RWPE1 (cell line): ENCODE data around the gene RAB11FIP4.

Source experiments
- CTCF ChIA-PET: fragments of 350-600 bp; sonication (Branson Sonifier 250); formaldehyde crosslinking; extraction: SDS; loops from one replicate; lab custom pipeline; 2021; lab: Yijun Ruan, JAX
- POLR2A ChIA-PET: fragments of 400-600 bp; formaldehyde crosslinking; extraction: SDS; loops from one replicate; lab custom pipeline; 2020; ENCODE audit warnings: antibody characterized with exemption; ENCODE audit not compliant: low non-redundant PET; lab: Yijun Ruan, JAX
- DNase-seq: peaks from one replicate; pipeline ENCODE4 v3.0.0; 2012; ENCODE audit warnings: low spot score
- H3K27ac ChIP-seq: fragments of 450-650 bp; 2 replicates; pipeline ENCODE4 v1.5.1; 2017
- CTCF ChIP-seq: fragments of 450-650 bp; conservative IDR thresholded peaks from 2 replicates; pipeline ENCODE4 v1.5.1; 2017; ENCODE audit warnings: low read depth, mild to moderate bottlenecking

Gene RAB11FIP4

GRCh38 chr17:31549525-31550388, 158.3 kb downstream of the RAB11FIP4 start:
- ChIA-PET POLR2A (no interaction called here), CTCF (interaction anchor here (0.6 to 1.6 kb wide), 3 partner anchors 9 to 293 kb away, joined by 3 to 5 read pairs (median 3); no protein-coding TSS in a partner anchor)
- DNase-seq = peak; percentile 92
- peak overlapping the region; percentile 90 for H3K27ac ChIP-seq
- no peak for TF ChIP-seq CTCF

GRCh38 chr17:31550389-31551056, 159.0 kb downstream of the RAB11FIP4 start:
- no peak for DNase-seq
- CTCF ChIA-PET = interaction anchor here (0.6 to 1.6 kb wide), 2 partner anchors 8 to 56 kb away, joined by 5 read pairs; no protein-coding TSS in a partner anchor
- H3K27ac ChIP-seq = peak overlapping the region; percentile 90
- no peak for TF ChIP-seq CTCF
- POLR2A ChIA-PET = no interaction called here

- no peak overlapping the region for H3K27ac ChIP-seq
- CTCF ChIA-PET = interaction anchor here (0.6 to 2.9 kb wide), 2 partner anchors 88 to 290 kb away, joined by 5 to 12 read pairs; no protein-coding TSS in a partner anchor
- DNase-seq = no peak
- POLR2A ChIA-PET = no interaction called here
- no peak for TF ChIP-seq CTCF
Observed at GRCh38 chr17:31552568-31552967, 161.1 kb downstream of the RAB11FIP4 start.

- no peak for DNase-seq
- POLR2A ChIA-PET = no interaction called here
- CTCF ChIA-PET = interaction anchor here (2.9 kb wide), 1 partner anchor 289 kb away, joined by 12 read pairs; no protein-coding TSS in a partner anchor
- no peak overlapping the region for H3K27ac ChIP-seq
- TF ChIP-seq CTCF = no peak
Observed at GRCh38 chr17:31553506-31553905, 162.0 kb downstream of the RAB11FIP4 start.

- ChIA-PET POLR2A (no interaction called here), CTCF (interaction anchor here (2.9 kb wide), 1 partner anchor 288 kb away, joined by 12 read pairs; no protein-coding TSS in a partner anchor)
- TF ChIP-seq CTCF = no peak
Observed at GRCh38 chr17:31554930-31555329, 163.5 kb downstream of the RAB11FIP4 start.

More at GRCh38 chr17:31554930-31555329, 163.5 kb downstream of the RAB11FIP4 start:
- no peak overlapping the region for H3K27ac ChIP-seq
- DNase-seq = no peak
